ENCODE measurements around the gene JHY.

DNA sequence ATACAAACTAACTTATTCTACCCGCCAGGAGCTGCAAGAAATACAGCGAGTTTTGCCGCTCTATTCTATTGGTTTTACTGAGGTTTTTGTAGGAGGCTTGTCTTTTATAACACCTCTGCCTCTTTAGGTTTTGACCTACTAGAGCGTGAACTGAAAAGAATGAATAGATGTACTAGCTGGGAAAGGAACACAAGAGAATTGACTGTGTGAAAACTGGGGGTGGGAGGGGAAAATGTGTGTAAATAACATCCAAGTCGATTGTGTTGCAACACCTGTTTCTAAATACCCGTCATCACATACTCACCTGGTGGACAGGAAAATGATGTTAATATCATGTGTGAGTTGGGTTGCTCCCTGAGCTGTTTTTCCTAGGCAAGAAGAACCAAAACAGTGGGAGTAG is 12.9 kb upstream of the JHY start:
- no peak for TF ChIP-seq PHF8 (conservative IDR thresholded peaks at IDR 0.05; ENCODE audit: low read depth, low read length)
- no peak for TF ChIP-seq CTCF (IDR thresholded peaks at IDR 0.05; ENCODE audit: control extremely low read depth in 1 of 3, insufficient read depth in 1 of 3, low read depth in 1 of 3, low read length in 3 of 3)
- no peak for TF ChIP-seq EZH2 (IDR thresholded peaks at IDR 0.05; ENCODE audit: low read depth, low read length, severe bottlenecking)
- no peak for TF ChIP-seq TAF7 (optimal IDR thresholded peaks at IDR 0.05; ENCODE audit: borderline replicate concordance, low read depth, low read length)
- TF ChIP-seq ZNF274 (IDR thresholded peaks at IDR 0.05; ENCODE audit: borderline replicate concordance, extremely low read depth, low read length), result no peak
- no peak for TF ChIP-seq POLR2AphosphoS5 (IDR thresholded peaks at IDR 0.05; ENCODE audit: low read depth, low read length)
- no peak for TF ChIP-seq JUND (IDR thresholded peaks at IDR 0.05; ENCODE audit: low read length)
- TF ChIP-seq MAFK (IDR thresholded peaks at IDR 0.05; ENCODE audit: low read depth, low read length), result no peak
- TF ChIP-seq SUZ12 (IDR thresholded peaks at IDR 0.05; ENCODE audit: low read length), result no peak
- TF ChIP-seq BCL11A (IDR thresholded peaks at IDR 0.05; ENCODE audit: low read depth in 2 of 2, low read length in 2 of 2), result no peak
- TF ChIP-seq POLR2A (IDR thresholded peaks at IDR 0.05; ENCODE audit: control extremely low read depth in 1 of 2, low read depth in 2 of 2, low read length in 2 of 2), result no peak
- no peak for TF ChIP-seq CREB1 (IDR thresholded peaks at IDR 0.05)

Measured in H1 (cell line).